HG02973 (cell line): Measurements from ENCODE around the gene KIF23.
"Not testable (repeated sequence)": the region's sequence is repeated elsewhere in the genome, so short reads cannot be mapped to it uniquely, and the experiment has no call there.

ENCODE experiments used
- ATAC-seq: cut with Tn5 transposase; IDR thresholded peaks from one replicate; pipeline ENCODE4 v1.9.1; 2021; ENCODE audit warnings: moderate library complexity; ENCODE audit not compliant: unreplicated experiment

Gene KIF23

GRCh38 chr15:69434238-69434637, 20.1 kb downstream of the KIF23 start:
- no peak for ATAC-seq

- no peak for ATAC-seq
Observed at GRCh38 chr15:69434679-69435078, 20.5 kb downstream of the KIF23 start.

GRCh38 chr15:69435985-69436384, 21.8 kb downstream of the KIF23 start:
- ATAC-seq: no peak

GRCh38 chr15:69436951-69437350, 22.8 kb downstream of the KIF23 start:
- ATAC-seq: no peak

- no peak for ATAC-seq
Observed at GRCh38 chr15:69439623-69440022, 25.5 kb downstream of the KIF23 start.

- ATAC-seq: peak; percentile 55
Observed at GRCh38 chr15:69443032-69443611, 29.0 kb downstream of the KIF23 start.

GRCh38 chr15:69444686-69445085, 30.5 kb downstream of the KIF23 start:
- no peak for ATAC-seq

- no peak for ATAC-seq
Observed at GRCh38 chr15:69446953-69447352, 32.8 kb downstream of the KIF23 start.

- not testable (repeated sequence) for ATAC-seq
Observed at GRCh38 chr15:69450221-69450620, 36.1 kb downstream of the KIF23 start.

GRCh38 chr15:69450968-69451695, 37.0 kb downstream of the KIF23 start:
- ATAC-seq: no peak

GRCh38 chr15:69451951-69452691, 38.0 kb downstream of the KIF23 start:
- peak; percentile 19 for ATAC-seq

- ATAC-seq: peak; percentile 79
Observed at GRCh38 chr15:69452692-69453521, 38.8 kb downstream of the KIF23 start, which contains the start of gene RPLP1. RPLP1 (plus strand) TSS chr15:69452818; CDS start chr15:69452949, 131 bp downstream.

GRCh38 chr15:69454953-69455352, 40.8 kb downstream of the KIF23 start:
- no peak for ATAC-seq

- ATAC-seq: no peak
Observed at GRCh38 chr15:69456208-69457166, 42.3 kb downstream of the KIF23 start.

GRCh38 chr15:69457304-69458280, 43.4 kb downstream of the KIF23 start:
- ATAC-seq: no peak

GRCh38 chr15:69459066-69459465, 44.9 kb downstream of the KIF23 start:
- ATAC-seq: no peak

- ATAC-seq: no peak
Observed at GRCh38 chr15:69460481-69460880, 46.3 kb downstream of the KIF23 start.

- ATAC-seq: no peak
Observed at GRCh38 chr15:69462030-69462492, 47.9 kb downstream of the KIF23 start.
